Suppressor macrophage treated with lipopolysaccharide for 1 hour (primary cell): ENCODE data around the gene DDAH1.

Experiments
- DNase-seq, 3 donors: peaks; one replicate each; pipeline ENCODE4 v3.0.0-alpha.2; 2020 to 2022

DDAH1 gene

GRCh38 chr1:85295654-85296053 lies 169.3 kb downstream of the DDAH1 start:
- no peak for DNase-seq

- DNase-seq = no peak
These were observed 169.9 kb downstream of the DDAH1 start for GRCh38 chr1:85295006-85295431.

- DNase-seq = no peak
These were observed 174.1 kb downstream of the DDAH1 start for GRCh38 chr1:85290826-85291225.

- no peak for DNase-seq
These were observed 175.1 kb downstream of the DDAH1 start for GRCh38 chr1:85289848-85290335.

GRCh38 chr1:85289207-85289847 lies 175.6 kb downstream of the DDAH1 start:
- DNase-seq = peak; percentile 26 to 48 (median 45)

GRCh38 chr1:85284202-85284601 lies 180.8 kb downstream of the DDAH1 start:
- DNase-seq = no peak

GRCh38 chr1:85283475-85284199 lies 181.3 kb downstream of the DDAH1 start:
- no peak for DNase-seq

GRCh38 chr1:85282424-85282823 lies 182.5 kb downstream of the DDAH1 start:
- DNase-seq = no peak

- DNase-seq = no peak
These were observed 184.3 kb downstream of the DDAH1 start for GRCh38 chr1:85280636-85281035.

GRCh38 chr1:85279458-85280080 lies 185.4 kb downstream of the DDAH1 start:
- DNase-seq = no peak

- DNase-seq = peak; percentile 82 to 93 (median 93)
These were observed 186.1 kb downstream of the DDAH1 start for GRCh38 chr1:85278853-85279314.

GRCh38 chr1:85277802-85278201 lies 187.2 kb downstream of the DDAH1 start:
- no peak for DNase-seq

GRCh38 chr1:85276978-85277639 lies 187.8 kb downstream of the DDAH1 start:
- no peak for DNase-seq

GRCh38 chr1:85276215-85276977 lies 188.6 kb downstream of the DDAH1 start, which contains the start of gene BCL10:
BCL10 (minus strand) TSS chr1:85276632; CDS start chr1:85276352, 280 bp downstream.
- peak; percentile 100 for DNase-seq

- peak; percentile 64 to 68 (median 67) for DNase-seq
These were observed 189.2 kb downstream of the DDAH1 start for GRCh38 chr1:85275701-85276214.

- DNase-seq = peak; percentile 74 to 89 (median 89)
These were observed 189.9 kb downstream of the DDAH1 start for GRCh38 chr1:85274969-85275453.

- DNase-seq = no peak
These were observed 191.6 kb downstream of the DDAH1 start for GRCh38 chr1:85273397-85273796.

- DNase-seq = no peak
These were observed 196.0 kb downstream of the DDAH1 start for GRCh38 chr1:85268801-85269585.
